Uterus (tissue), 2 donors: Measurements from ENCODE around the gene SP3.

Source experiments
- POLR2A ChIP-seq, 2 donors: fragments of 450-650 bp; IDR thresholded peaks; one replicate each; pipeline ENCODE4 v1.6.1; 2016; ENCODE audit warnings: antibody characterized with exemption in 2 of 2, mild to moderate bottlenecking in 1 of 2, moderate library complexity in 1 of 2
- TF ChIP-seq, protein P1 (sequence below), 4 experiments: fragments of 200-600 bp in 2 of 4; fragments of 450-650 bp in 2 of 4; sonication (generic) in 2 of 4; IDR thresholded peaks; one replicate each; pipeline ENCODE4 v1.5.1; 2016 to 2019; ENCODE audit warnings: antibody characterized with exemption in 4 of 4, mild to moderate bottlenecking in 2 of 4, moderate library complexity in 1 of 4

DNA sequence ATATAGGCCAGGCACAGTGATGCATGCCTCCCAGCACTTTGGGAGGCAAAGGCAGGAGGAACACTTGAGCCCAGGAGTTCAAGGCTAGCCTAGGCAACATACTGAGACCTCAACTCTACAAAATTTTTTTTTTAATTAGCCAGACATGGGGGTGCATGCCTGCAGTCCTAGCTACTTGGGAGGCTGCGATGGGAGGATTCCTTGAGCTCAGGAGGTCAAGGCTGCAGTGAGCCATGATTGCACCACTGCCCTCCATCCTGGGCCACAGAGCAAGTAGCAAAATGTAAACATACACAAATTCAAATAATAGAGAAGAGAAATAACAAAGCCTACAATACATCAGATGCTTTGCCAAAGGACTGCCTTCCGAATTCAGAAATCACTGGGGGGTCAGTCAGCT, 7.0 kb upstream of the SP3 start:
- TF ChIP-seq, protein P1, sequence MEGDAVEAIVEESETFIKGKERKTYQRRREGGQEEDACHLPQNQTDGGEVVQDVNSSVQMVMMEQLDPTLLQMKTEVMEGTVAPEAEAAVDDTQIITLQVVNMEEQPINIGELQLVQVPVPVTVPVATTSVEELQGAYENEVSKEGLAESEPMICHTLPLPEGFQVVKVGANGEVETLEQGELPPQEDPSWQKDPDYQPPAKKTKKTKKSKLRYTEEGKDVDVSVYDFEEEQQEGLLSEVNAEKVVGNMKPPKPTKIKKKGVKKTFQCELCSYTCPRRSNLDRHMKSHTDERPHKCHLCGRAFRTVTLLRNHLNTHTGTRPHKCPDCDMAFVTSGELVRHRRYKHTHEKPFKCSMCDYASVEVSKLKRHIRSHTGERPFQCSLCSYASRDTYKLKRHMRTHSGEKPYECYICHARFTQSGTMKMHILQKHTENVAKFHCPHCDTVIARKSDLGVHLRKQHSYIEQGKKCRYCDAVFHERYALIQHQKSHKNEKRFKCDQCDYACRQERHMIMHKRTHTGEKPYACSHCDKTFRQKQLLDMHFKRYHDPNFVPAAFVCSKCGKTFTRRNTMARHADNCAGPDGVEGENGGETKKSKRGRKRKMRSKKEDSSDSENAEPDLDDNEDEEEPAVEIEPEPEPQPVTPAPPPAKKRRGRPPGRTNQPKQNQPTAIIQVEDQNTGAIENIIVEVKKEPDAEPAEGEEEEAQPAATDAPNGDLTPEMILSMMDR (IDR thresholded peaks at IDR 0.05), result no peak
- TF ChIP-seq POLR2A (IDR thresholded peaks at IDR 0.05), result no peak
